ENCODE results near the gene FMN2.
A peak's percentile ranks its signal among the peaks of the same experiment; 100 is the strongest.

The FMN2 gene

DNA sequence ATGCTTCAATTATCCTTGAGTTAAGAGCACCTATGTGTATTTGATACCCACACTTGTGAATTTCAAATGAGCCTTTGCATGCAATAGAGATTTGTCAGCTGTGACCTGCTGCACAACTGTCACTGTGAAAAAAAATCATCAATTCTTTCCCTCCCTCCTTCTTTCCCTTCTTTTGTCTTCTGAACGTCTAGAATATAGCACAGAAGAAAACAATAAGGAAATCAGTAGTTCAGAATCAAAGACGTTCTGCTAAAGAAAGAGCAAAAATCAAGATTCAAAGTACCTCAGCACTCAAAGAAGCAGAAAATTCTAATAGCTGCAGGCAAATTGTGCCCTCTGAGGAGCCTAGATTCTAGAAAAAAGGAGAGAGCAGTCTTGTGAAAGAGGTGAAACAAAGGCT is 1.7 kb upstream of the FMN2 start:
- no peaks in the 10 kb centered on the region for H3K27me3 ChIP-seq (ENCODE audit: control insufficient read depth, low read length)
- H4K20me1 ChIP-seq (ENCODE audit: control insufficient read depth, insufficient read depth, low read depth, low read length), result no peaks in the 10 kb centered on the region
- 0 out of 2 replicates have a peak, but pooled peaks cover 4% of the 10 kb centered on the region for H3F3A ChIP-seq (ENCODE audit: control insufficient read depth, insufficient read depth)
- peak overlapping the region; percentile 9; the same call in 1 of the 2 replicates for H3K4me2 ChIP-seq (ENCODE audit: low read length)
- H3K4me1 ChIP-seq (ENCODE audit: control insufficient read depth, low read length), result peaks cover 48% of the 10 kb centered on the region
- H3K36me3 ChIP-seq (ENCODE audit: control insufficient read depth, low read length), result no peaks in the 10 kb centered on the region
- no peak overlapping the region for H3K4me3 ChIP-seq (ENCODE audit: low read length)
- H3K27ac ChIP-seq (ENCODE audit: low read depth, low read length), result no peak overlapping the region
- H3K9me3 ChIP-seq (ENCODE audit: control insufficient read depth, insufficient read depth, low read length), result no peaks in the 10 kb centered on the region
- peaks cover 32% of the 10 kb centered on the region for H3K79me2 ChIP-seq (ENCODE audit: control insufficient read depth, low read length)
- TF ChIP-seq, protein P1, sequence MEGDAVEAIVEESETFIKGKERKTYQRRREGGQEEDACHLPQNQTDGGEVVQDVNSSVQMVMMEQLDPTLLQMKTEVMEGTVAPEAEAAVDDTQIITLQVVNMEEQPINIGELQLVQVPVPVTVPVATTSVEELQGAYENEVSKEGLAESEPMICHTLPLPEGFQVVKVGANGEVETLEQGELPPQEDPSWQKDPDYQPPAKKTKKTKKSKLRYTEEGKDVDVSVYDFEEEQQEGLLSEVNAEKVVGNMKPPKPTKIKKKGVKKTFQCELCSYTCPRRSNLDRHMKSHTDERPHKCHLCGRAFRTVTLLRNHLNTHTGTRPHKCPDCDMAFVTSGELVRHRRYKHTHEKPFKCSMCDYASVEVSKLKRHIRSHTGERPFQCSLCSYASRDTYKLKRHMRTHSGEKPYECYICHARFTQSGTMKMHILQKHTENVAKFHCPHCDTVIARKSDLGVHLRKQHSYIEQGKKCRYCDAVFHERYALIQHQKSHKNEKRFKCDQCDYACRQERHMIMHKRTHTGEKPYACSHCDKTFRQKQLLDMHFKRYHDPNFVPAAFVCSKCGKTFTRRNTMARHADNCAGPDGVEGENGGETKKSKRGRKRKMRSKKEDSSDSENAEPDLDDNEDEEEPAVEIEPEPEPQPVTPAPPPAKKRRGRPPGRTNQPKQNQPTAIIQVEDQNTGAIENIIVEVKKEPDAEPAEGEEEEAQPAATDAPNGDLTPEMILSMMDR (IDR thresholded peaks at IDR 0.05; ENCODE audit: low read depth, low read length, poor library complexity, severe bottlenecking), result no peak
- no peak for TF ChIP-seq EZH2phosphoT487 (IDR thresholded peaks at IDR 0.05; ENCODE audit: borderline replicate concordance, low read length)
- no peaks in the 10 kb centered on the region for H3K9me2 ChIP-seq (replicated peaks; ENCODE audit: control insufficient read depth, low read length)

DNA sequence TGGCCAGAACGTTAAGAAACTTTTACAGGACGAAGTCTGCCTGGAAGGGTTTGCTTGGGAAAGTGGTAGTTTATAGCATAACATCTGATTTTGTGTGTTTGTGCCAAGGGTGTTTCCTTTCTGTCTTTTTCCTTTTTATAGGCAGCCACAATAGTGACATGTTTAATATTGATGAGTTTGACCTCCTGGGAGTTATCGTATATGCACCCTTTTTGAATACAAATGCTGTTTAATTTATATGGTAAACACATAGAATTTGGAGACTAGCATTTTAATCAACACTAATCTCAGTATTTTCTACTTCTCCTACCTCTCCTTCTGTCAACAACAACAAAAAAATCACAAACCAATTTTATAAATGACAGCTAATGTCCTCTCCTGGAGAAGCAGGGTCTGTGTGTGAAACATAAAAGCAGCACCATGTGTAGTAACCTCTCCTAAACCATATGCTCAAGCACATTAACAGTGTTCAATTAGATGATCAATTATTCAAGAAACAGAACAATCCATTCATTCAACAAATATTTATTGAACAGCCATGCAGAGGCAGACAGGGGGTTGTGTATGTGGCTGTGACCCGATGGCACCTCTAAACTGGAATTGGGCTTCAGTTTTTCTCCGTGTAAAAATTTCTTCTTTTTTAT is 604 bp upstream of the FMN2 start:
- H3K9me2 ChIP-seq (replicated peaks; ENCODE audit: control insufficient read depth, low read length), result no peaks in the 10 kb centered on the region
- H3K9me3 ChIP-seq (ENCODE audit: control insufficient read depth, insufficient read depth, low read length), result no peaks in the 10 kb centered on the region
- H4K20me1 ChIP-seq (ENCODE audit: control insufficient read depth, insufficient read depth, low read depth, low read length), result no peaks in the 10 kb centered on the region
- H3K79me2 ChIP-seq (ENCODE audit: control insufficient read depth, low read length), result peaks cover 41% of the 10 kb centered on the region
- H3K27me3 ChIP-seq (ENCODE audit: control insufficient read depth, low read length), result no peaks in the 10 kb centered on the region
- peaks cover 58% of the 10 kb centered on the region for H3K4me1 ChIP-seq (ENCODE audit: control insufficient read depth, low read length)
- no peaks in the 10 kb centered on the region for H3K36me3 ChIP-seq (ENCODE audit: control insufficient read depth, low read length)
- no peak for TF ChIP-seq EZH2phosphoT487 (IDR thresholded peaks at IDR 0.05; ENCODE audit: borderline replicate concordance, low read length)
- TF ChIP-seq, protein P1 (IDR thresholded peaks at IDR 0.05; ENCODE audit: low read depth, low read length, poor library complexity, severe bottlenecking), result no peak
- H3K4me3 ChIP-seq (ENCODE audit: low read length), result peak overlapping the region; percentile 84
- peak overlapping the region; percentile 81 for H3K4me2 ChIP-seq (ENCODE audit: low read length)
- H3K27ac ChIP-seq (ENCODE audit: low read depth, low read length), result peak overlapping the region; percentile 53
- H3F3A ChIP-seq (ENCODE audit: control insufficient read depth, insufficient read depth), result peaks cover 8% of the 10 kb centered on the region

DNA sequence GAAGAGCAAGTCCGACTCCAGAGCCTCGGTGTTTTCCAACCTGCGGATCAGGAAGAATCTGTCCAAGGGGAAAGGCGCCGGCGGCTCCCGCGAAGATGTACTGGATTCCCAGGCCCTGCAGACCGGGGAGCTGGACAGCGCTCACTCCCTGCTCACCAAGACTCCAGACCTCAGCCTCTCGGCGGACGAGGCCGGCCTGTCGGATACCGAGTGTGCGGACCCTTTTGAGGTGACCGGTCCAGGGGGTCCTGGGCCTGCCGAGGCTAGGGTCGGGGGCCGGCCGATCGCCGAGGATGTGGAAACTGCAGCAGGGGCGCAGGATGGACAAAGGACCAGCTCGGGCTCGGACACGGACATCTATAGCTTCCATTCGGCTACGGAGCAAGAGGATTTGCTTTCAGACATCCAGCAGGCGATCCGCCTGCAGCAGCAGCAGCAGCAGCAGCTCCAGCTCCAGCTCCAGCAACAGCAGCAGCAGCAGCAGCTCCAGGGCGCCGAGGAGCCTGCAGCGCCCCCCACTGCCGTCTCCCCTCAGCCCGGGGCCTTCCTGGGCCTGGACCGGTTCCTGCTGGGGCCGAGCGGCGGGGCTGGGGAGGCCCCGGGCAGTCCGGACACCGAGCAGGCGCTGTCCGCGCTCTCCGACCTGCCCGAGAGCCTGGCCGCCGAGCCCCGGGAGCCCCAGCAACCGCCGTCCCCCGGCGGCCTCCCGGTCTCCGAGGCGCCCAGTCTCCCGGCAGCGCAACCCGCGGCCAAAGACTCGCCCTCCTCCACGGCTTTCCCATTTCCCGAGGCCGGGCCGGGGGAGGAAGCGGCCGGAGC is 827 bp downstream of the FMN2 start:
- Histone ChIP-seq H3K4me1 (ENCODE audit: control insufficient read depth, low read length) (peaks cover 73% of the 10 kb centered on the region), H3K79me2 (ENCODE audit: control insufficient read depth, low read length) (peaks cover 52% of the 10 kb centered on the region), H3K36me3 (ENCODE audit: control insufficient read depth, low read length) (no peaks in the 10 kb centered on the region), H3K27ac (ENCODE audit: low read depth, low read length) (peak overlapping the region; percentile 57), H3K27me3 (ENCODE audit: control insufficient read depth, low read length) (no peaks in the 10 kb centered on the region), H4K20me1 (ENCODE audit: control insufficient read depth, insufficient read depth, low read depth, low read length) (no peaks in the 10 kb centered on the region), H3K4me3 (ENCODE audit: low read length) (peak overlapping the region; percentile 84), H3K4me2 (ENCODE audit: low read length) (peak overlapping the region; percentile 81), H3F3A (ENCODE audit: control insufficient read depth, insufficient read depth) (peaks cover 12% of the 10 kb centered on the region), H3K9me3 (ENCODE audit: control insufficient read depth, insufficient read depth, low read length) (no peaks in the 10 kb centered on the region), H3K9me2 (replicated peaks; ENCODE audit: control insufficient read depth, low read length) (no peaks in the 10 kb centered on the region)
- TF ChIP-seq, protein P1 (IDR thresholded peaks at IDR 0.05; ENCODE audit: low read depth, low read length, poor library complexity, severe bottlenecking), result no peak
- TF ChIP-seq EZH2phosphoT487 (IDR thresholded peaks at IDR 0.05; ENCODE audit: borderline replicate concordance, low read length), result no peak

Measured in DOHH2 (cell line).